Sigmoid colon (tissue), 3 donors: Measurements from ENCODE around the gene PTGR3.

Source experiments
- POLR2A ChIP-seq, 2 donors: fragments of 450-650 bp; IDR thresholded peaks; one replicate each; pipeline ENCODE4 v1.6.1; 2016; ENCODE audit warnings: antibody characterized with exemption in 2 of 2, mild to moderate bottlenecking in 2 of 2, moderate library complexity in 2 of 2
- TF ChIP-seq, protein P1 (sequence below), 4 experiments: fragments of 450-650 bp in 3 of 4; fragments of 200-600 bp in 1 of 4; IDR thresholded peaks; one replicate each; pipeline ENCODE4 v1.5.1; 2016 to 2019; ENCODE audit warnings: antibody characterized with exemption in 4 of 4, mild to moderate bottlenecking in 3 of 4, moderate library complexity in 2 of 4

DNA sequence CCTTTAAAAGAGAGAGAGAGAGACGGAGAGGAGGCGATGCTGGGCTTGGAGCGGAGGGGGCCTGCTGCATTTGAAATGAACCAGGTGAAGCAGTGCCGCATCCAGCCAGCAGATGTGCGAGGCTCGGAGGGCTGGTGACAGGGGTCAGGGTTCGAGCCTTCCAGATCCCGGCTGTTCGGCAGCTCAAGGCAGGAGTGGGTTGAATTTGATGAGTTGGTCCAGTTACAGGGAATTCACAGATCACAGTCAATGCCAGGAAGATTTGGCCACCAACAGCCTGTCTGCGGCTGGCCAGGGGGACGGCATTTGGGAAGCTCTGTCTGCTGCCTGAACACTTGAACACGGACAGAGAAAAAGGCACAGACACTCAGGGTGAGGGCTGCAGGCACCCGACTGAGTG lies 48.6 kb downstream of the PTGR3 start:
- TF ChIP-seq, protein P1, sequence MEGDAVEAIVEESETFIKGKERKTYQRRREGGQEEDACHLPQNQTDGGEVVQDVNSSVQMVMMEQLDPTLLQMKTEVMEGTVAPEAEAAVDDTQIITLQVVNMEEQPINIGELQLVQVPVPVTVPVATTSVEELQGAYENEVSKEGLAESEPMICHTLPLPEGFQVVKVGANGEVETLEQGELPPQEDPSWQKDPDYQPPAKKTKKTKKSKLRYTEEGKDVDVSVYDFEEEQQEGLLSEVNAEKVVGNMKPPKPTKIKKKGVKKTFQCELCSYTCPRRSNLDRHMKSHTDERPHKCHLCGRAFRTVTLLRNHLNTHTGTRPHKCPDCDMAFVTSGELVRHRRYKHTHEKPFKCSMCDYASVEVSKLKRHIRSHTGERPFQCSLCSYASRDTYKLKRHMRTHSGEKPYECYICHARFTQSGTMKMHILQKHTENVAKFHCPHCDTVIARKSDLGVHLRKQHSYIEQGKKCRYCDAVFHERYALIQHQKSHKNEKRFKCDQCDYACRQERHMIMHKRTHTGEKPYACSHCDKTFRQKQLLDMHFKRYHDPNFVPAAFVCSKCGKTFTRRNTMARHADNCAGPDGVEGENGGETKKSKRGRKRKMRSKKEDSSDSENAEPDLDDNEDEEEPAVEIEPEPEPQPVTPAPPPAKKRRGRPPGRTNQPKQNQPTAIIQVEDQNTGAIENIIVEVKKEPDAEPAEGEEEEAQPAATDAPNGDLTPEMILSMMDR (IDR thresholded peaks at IDR 0.05): peak in 1 of 4 experiments; percentile 38
- no peak for TF ChIP-seq POLR2A (IDR thresholded peaks at IDR 0.05)
